Neural progenitor cell (in vitro differentiated cells): ENCODE measurements around the gene ADARB2. TPM values are rescaled to one million over a fixed set of nuclear protein-coding genes. Genes with fewer than 3 reads are reported as not detected.

Experiments used
- DNase-seq: peaks from one replicate; pipeline ENCODE4 v3.0.0-alpha.2; 2016; ENCODE audit warnings: low spot score
- H2AFZ ChIP-seq: fragments of 200-600 bp; sonication (generic); replicated peaks from 2 replicates; pipeline ENCODE4 v1.6.1; 2016; ENCODE audit warnings: antibody characterized with exemption
- H3F3A ChIP-seq: fragments of 200-600 bp; sonication (generic); 2 replicates; pipeline ENCODE4 v1.6.1; 2016; ENCODE audit warnings: antibody characterized with exemption, low read depth
- H3K27ac ChIP-seq: fragments of 200-600 bp; sonication (generic); 2 replicates; pipeline ENCODE4 v1.5.1; 2016; ENCODE audit warnings: mild to moderate bottlenecking
- H3K27me3 ChIP-seq: fragments of 200-600 bp; sonication (generic); 2 replicates; pipeline ENCODE4 v1.6.1; 2016; ENCODE audit warnings: mild to moderate bottlenecking, moderate library complexity
- H3K36me3 ChIP-seq: fragments of 200-600 bp; sonication (generic); 2 replicates; pipeline ENCODE4 v1.5.1; 2016
- H3K4me1 ChIP-seq: fragments of 200-600 bp; sonication (generic); 2 replicates; pipeline ENCODE4 v1.6.1; 2016; ENCODE audit warnings: mixed run types
- H3K4me2 ChIP-seq: fragments of 200-600 bp; sonication (generic); 2 replicates; pipeline ENCODE4 v1.6.1; 2016
- H3K4me3 ChIP-seq: fragments of 200-600 bp; sonication (generic); 2 replicates; pipeline ENCODE4 v1.5.1; 2016
- H3K79me2 ChIP-seq: fragments of 200-600 bp; sonication (generic); 2 replicates; pipeline ENCODE4 v1.6.1; 2016; ENCODE audit warnings: low read depth
- H3K9ac ChIP-seq: fragments of 200-600 bp; sonication (generic); 2 replicates; pipeline ENCODE4 v1.6.1; 2016
- H3K9me3 ChIP-seq: fragments of 200-600 bp; sonication (generic); 2 replicates; pipeline ENCODE4 v1.5.1; 2016; ENCODE audit warnings: low read depth
- H4K20me1 ChIP-seq: fragments of 200-600 bp; sonication (generic); 2 replicates; pipeline ENCODE4 v1.6.1; 2016; ENCODE audit warnings: low read depth
- H3K27ac Mint-ChIP-seq: 3 replicates; pipeline ENCODE4 v1.8.0; 2021; ENCODE audit warnings: mixed read lengths
- H3K27me3 Mint-ChIP-seq: 2 replicates; pipeline ENCODE4 v1.8.0; 2022; ENCODE audit warnings: low read depth, mild to moderate bottlenecking, inconsistent platforms, moderate library complexity, mixed read lengths; ENCODE audit not compliant: insufficient read depth
- H3K36me3 Mint-ChIP-seq: 3 replicates; pipeline ENCODE4 v1.8.0; 2021; ENCODE audit warnings: mixed read lengths
- H3K4me1 Mint-ChIP-seq: 3 replicates; pipeline ENCODE4 v1.8.0; 2021; ENCODE audit warnings: mixed read lengths
- H3K4me3 Mint-ChIP-seq: 3 replicates; pipeline ENCODE4 v1.8.0; 2021; ENCODE audit warnings: mild to moderate bottlenecking, moderate library complexity, mixed read lengths
- H3K9me3 Mint-ChIP-seq: 3 replicates; pipeline ENCODE4 v1.8.0; 2020; ENCODE audit warnings: mixed read lengths
- CTCF ChIP-seq: fragments of 200-600 bp; sonication (generic); IDR thresholded peaks from 2 replicates; pipeline ENCODE4 v1.5.1; 2017; ENCODE audit warnings: antibody characterized with exemption, mild to moderate bottlenecking
- EZH2 ChIP-seq: fragments of 200-600 bp; sonication (generic); IDR thresholded peaks from 2 replicates; pipeline ENCODE4 v1.6.1; 2017; ENCODE audit warnings: antibody characterized with exemption, mild to moderate bottlenecking, moderate library complexity
- EZH2phosphoT487 ChIP-seq: fragments of 200-600 bp; sonication (generic); IDR thresholded peaks from 2 replicates; pipeline ENCODE4 v1.6.1; 2017; ENCODE audit warnings: antibody characterized with exemption
- total RNA-seq: library from RNA; depleted of rRNA; stranded (reverse); fragments of >200 nt; gene quantifications from 2 replicates; pipeline ENCODE4 v1.2.3, GENCODE V29; 2015; ENCODE audit warnings: low replicate concordance

ADARB2 gene
- total RNA-seq, 1 donor from 2014 or later, result not detected

GRCh38 chr10:1402016-1402770, 335.1 kb downstream of the ADARB2 start:
- H3K4me2 ChIP-seq, result no peak overlapping the region
- H4K20me1 ChIP-seq, result no peaks in the 10 kb centered on the region
- H3K9ac ChIP-seq, result no peak overlapping the region
- no peaks in the 10 kb centered on the region for H3F3A ChIP-seq
- no peak overlapping the region for H3K4me3 Mint-ChIP-seq
- H3K27me3 Mint-ChIP-seq, result peaks cover 12% of the 10 kb centered on the region
- H3K27me3 ChIP-seq, result no peaks in the 10 kb centered on the region
- no peak overlapping the region for H3K27ac ChIP-seq
- no peak for TF ChIP-seq EZH2
- no peak for TF ChIP-seq EZH2phosphoT487
- no peak for TF ChIP-seq CTCF
- no peak overlapping the region for H2AFZ ChIP-seq
- no peaks in the 10 kb centered on the region for H3K79me2 ChIP-seq
- H3K36me3 ChIP-seq, result no peaks in the 10 kb centered on the region
- H3K9me3 ChIP-seq, result no peaks in the 10 kb centered on the region
- no peak overlapping the region for H3K4me3 ChIP-seq
- H3K4me1 Mint-ChIP-seq, result peaks cover 37% of the 10 kb centered on the region
- peak overlapping the region; percentile 82 for H3K27ac Mint-ChIP-seq
- no peak for DNase-seq
- H3K4me1 ChIP-seq, result peaks cover 9% of the 10 kb centered on the region
- H3K36me3 Mint-ChIP-seq, result no peaks in the 10 kb centered on the region
- H3K9me3 Mint-ChIP-seq, result peaks cover 4% of the 10 kb centered on the region

- no peaks in the 10 kb centered on the region for H3K36me3 Mint-ChIP-seq
- H3K36me3 ChIP-seq, result no peaks in the 10 kb centered on the region
- no peaks in the 10 kb centered on the region for H4K20me1 ChIP-seq
- no peak overlapping the region for H3K4me3 Mint-ChIP-seq
- H3K9me3 ChIP-seq, result no peaks in the 10 kb centered on the region
- no peaks in the 10 kb centered on the region for H3F3A ChIP-seq
- no peaks in the 10 kb centered on the region for H3K79me2 ChIP-seq
- TF ChIP-seq CTCF (no peak), EZH2phosphoT487 (no peak), EZH2 (no peak)
- no peaks in the 10 kb centered on the region for H3K27me3 ChIP-seq
- H3K27me3 Mint-ChIP-seq, result peaks cover 12% of the 10 kb centered on the region
- no peak overlapping the region for H3K27ac ChIP-seq
- H2AFZ ChIP-seq, result no peak overlapping the region
- H3K4me1 Mint-ChIP-seq, result peaks cover 38% of the 10 kb centered on the region
- H3K9me3 Mint-ChIP-seq, result peaks cover 4% of the 10 kb centered on the region
- no peak overlapping the region for H3K4me3 ChIP-seq
- H3K4me2 ChIP-seq, result no peak overlapping the region
- no peak overlapping the region for H3K9ac ChIP-seq
- peak; percentile 30 for DNase-seq
- peaks cover 9% of the 10 kb centered on the region for H3K4me1 ChIP-seq
- H3K27ac Mint-ChIP-seq, result peak overlapping the region; percentile 82
These were observed 336.0 kb downstream of the ADARB2 start for GRCh38 chr10:1401071-1401965.

GRCh38 chr10:1400101-1401070, 336.9 kb downstream of the ADARB2 start:
- Histone ChIP-seq H3F3A (no peaks in the 10 kb centered on the region), H3K9me3 (no peaks in the 10 kb centered on the region), H3K4me2 (no peak overlapping the region), H3K27me3 (no peaks in the 10 kb centered on the region), H3K4me3 (no peak overlapping the region), H3K27ac (no peak overlapping the region), H2AFZ (no peak overlapping the region), H4K20me1 (no peaks in the 10 kb centered on the region), H3K4me1 (peaks cover 9% of the 10 kb centered on the region), H3K79me2 (no peaks in the 10 kb centered on the region), H3K9ac (no peak overlapping the region), H3K36me3 (no peaks in the 10 kb centered on the region)
- no peaks in the 10 kb centered on the region for H3K36me3 Mint-ChIP-seq
- H3K4me1 Mint-ChIP-seq, result peaks cover 45% of the 10 kb centered on the region
- H3K4me3 Mint-ChIP-seq, result no peak overlapping the region
- TF ChIP-seq CTCF (no peak), EZH2 (no peak), EZH2phosphoT487 (no peak)
- DNase-seq, result no peak
- H3K27ac Mint-ChIP-seq, result peak overlapping the region; percentile 85
- H3K27me3 Mint-ChIP-seq, result peaks cover 15% of the 10 kb centered on the region
- peaks cover 2% of the 10 kb centered on the region for H3K9me3 Mint-ChIP-seq
